SK-N-SH (cell line): ENCODE results near the gene MAPKAPK5. TPM values are rescaled to one million over a fixed set of nuclear protein-coding genes. Genes with fewer than 3 reads are reported as not detected.
"Not testable (repeated sequence)": the region's sequence is repeated elsewhere in the genome, so short reads cannot be mapped to it uniquely, and the experiment has no call there.

ENCODE experiments used
- CTCF ChIA-PET: fragments of 300-600, 350-600 bp; formaldehyde crosslinking; extraction: SDS; loops from one replicate; lab custom pipeline; 2021; lab: Yijun Ruan, JAX
- POLR2A ChIA-PET: fragments of 350-600 bp; sonication (Branson Sonifier 250); formaldehyde crosslinking; extraction: SDS; loops from one replicate; lab custom pipeline; 2020; ENCODE audit warnings: antibody characterized with exemption, inconsistent platforms; lab: Yijun Ruan, JAX
- DNase-seq: peaks from one replicate; pipeline ENCODE4 v3.0.0; 2012
- H2AFZ ChIP-seq: fragments of 200-600 bp; sonication (generic); 2 replicates; pipeline ENCODE4 v1.8.1; 2016; ENCODE audit warnings: antibody characterized with exemption, mild to moderate bottlenecking, low read depth
- H3F3A ChIP-seq: fragments of 200-600 bp; sonication (generic); replicated peaks from 2 replicates; pipeline ENCODE3; 2016; ENCODE audit warnings: antibody characterized with exemption, mild to moderate bottlenecking; ENCODE audit not compliant: insufficient read depth
- H3K27ac ChIP-seq, 2 experiments: fragments of 200-500 bp in 1 of 2; fragments of 200-600 bp in 1 of 2; sonication (Bioruptor generic) in 1 of 2; sonication (generic), shearing (Covaris generic) in 1 of 2; 2 replicates each; pipeline versions ENCODE4 v1.5.1 to v1.6.1; 2014 to 2016; ENCODE audit warnings: low read depth in 2 of 2, inconsistent platforms in 1 of 2, low read length in 1 of 2, mild to moderate bottlenecking in 1 of 2, mixed read lengths in 1 of 2
- H3K27me3 ChIP-seq: fragments of 200-600 bp; sonication (generic), shearing (Covaris generic); 2 replicates; pipeline ENCODE4 v1.6.1; 2016; ENCODE audit warnings: mixed run types; ENCODE audit not compliant: insufficient read depth
- H3K36me3 ChIP-seq, 2 experiments: fragments of 200-500 bp in 1 of 2; fragments of 200-600 bp in 1 of 2; sonication (Bioruptor generic) in 1 of 2; sonication (generic) in 1 of 2; replicated peaks in 1 of 2; 2 replicates each; pipeline versions ENCODE3 to v1.5.1; 2014 to 2016; ENCODE audit warnings: low read length in 1 of 2, mild to moderate bottlenecking in 1 of 2; ENCODE audit not compliant: insufficient read depth in 2 of 2, control insufficient read depth in 1 of 2
- H3K4me1 ChIP-seq, 2 experiments: fragments of 200-500 bp in 1 of 2; fragments of 200-600 bp in 1 of 2; sonication (Bioruptor generic) in 1 of 2; sonication (generic), shearing (Covaris generic) in 1 of 2; 2 replicates each; pipeline versions ENCODE4 v1.5.1 to v1.6.1; 2014 to 2016; ENCODE audit warnings: low read depth in 1 of 2, low read length in 1 of 2, mixed run types in 1 of 2; ENCODE audit not compliant: insufficient read depth in 2 of 2, control insufficient read depth in 1 of 2
- H3K4me2 ChIP-seq: fragments of 200-600 bp; sonication (generic), shearing (Covaris generic); 2 replicates; pipeline ENCODE4 v1.6.1; 2017; ENCODE audit warnings: mixed run types
- H3K4me3 ChIP-seq, 2 experiments: fragments of 200-500 bp in 1 of 2; fragments of 200-600 bp in 1 of 2; sonication (Bioruptor generic) in 1 of 2; sonication (generic), shearing (Covaris generic) in 1 of 2; 2 replicates each; pipeline versions ENCODE4 v1.5.1 to v1.8.1; 2014 to 2016; ENCODE audit warnings: low read depth in 2 of 2, inconsistent platforms in 1 of 2, low read length in 1 of 2, mild to moderate bottlenecking in 1 of 2, mixed read lengths in 1 of 2, moderate library complexity in 1 of 2
- H3K79me2 ChIP-seq: fragments of 200-600 bp; sonication (generic); 2 replicates; pipeline ENCODE4 v1.8.1; 2017; ENCODE audit warnings: mild to moderate bottlenecking; ENCODE audit not compliant: insufficient read depth
- H3K9ac ChIP-seq: fragments of 200-600 bp; sonication (generic); 2 replicates; pipeline ENCODE4 v1.6.1; 2017; ENCODE audit warnings: mixed run types
- H3K9me2 ChIP-seq: fragments of 200-600 bp; sonication (generic); 2 replicates; pipeline ENCODE4 v1.6.1; 2017; ENCODE audit warnings: mixed run types
- H3K9me3 ChIP-seq: fragments of 200-600 bp; sonication (generic); 2 replicates; pipeline ENCODE4 v1.6.1; 2017; ENCODE audit warnings: mixed run types, mild to moderate bottlenecking, moderate library complexity
- H4K20me1 ChIP-seq: fragments of 200-600 bp; sonication (generic); 2 replicates; pipeline ENCODE4 v1.6.1; 2017; ENCODE audit warnings: mild to moderate bottlenecking, mixed run types; ENCODE audit not compliant: insufficient read depth
- CTCF ChIP-seq: fragments of 200-600 bp; sonication (generic); IDR thresholded peaks from 2 replicates; pipeline ENCODE4 v1.6.1; 2017; ENCODE audit warnings: antibody characterized with exemption, mild to moderate bottlenecking, moderate library complexity
- EZH2phosphoT487 ChIP-seq: fragments of 200-600 bp; sonication (generic); IDR thresholded peaks from 2 replicates; pipeline ENCODE4 v1.6.1; 2017; ENCODE audit warnings: low read depth, mixed run types, mild to moderate bottlenecking, antibody characterized with exemption, moderate library complexity, borderline replicate concordance
- GABPA ChIP-seq: IDR thresholded peaks from 2 replicates; pipeline ENCODE4 v1.4.0; 2012; ENCODE audit warnings: low read depth, mild to moderate bottlenecking
- JUND ChIP-seq: IDR thresholded peaks from 2 replicates; pipeline ENCODE4 v1.4.0; 2012
- MEF2A ChIP-seq: IDR thresholded peaks from 2 replicates; pipeline ENCODE4 v1.4.0; 2012; ENCODE audit warnings: low read depth, borderline replicate concordance
- MXI1 ChIP-seq: IDR thresholded peaks from 2 replicates; pipeline ENCODE4 v1.6.1; 2012; ENCODE audit warnings: mild to moderate bottlenecking, low read depth, low read length, improper control_type of control experiment
- NFIC ChIP-seq: IDR thresholded peaks from 2 replicates; pipeline ENCODE4 v1.4.0; 2012; ENCODE audit warnings: borderline replicate concordance
- PBX3 ChIP-seq: IDR thresholded peaks from 2 replicates; pipeline ENCODE4; 2012
- POLR2AphosphoS5 ChIP-seq: IDR thresholded peaks from 2 replicates; pipeline ENCODE4 v1.6.1; 2012; ENCODE audit warnings: low read depth, low read length
- RAD21 ChIP-seq: IDR thresholded peaks from 2 replicates; pipeline ENCODE4 v1.6.1; 2012; ENCODE audit warnings: mild to moderate bottlenecking, low read length
- YY1 ChIP-seq: IDR thresholded peaks from 2 replicates; pipeline ENCODE4 v1.4.0; 2012; ENCODE audit warnings: low read depth, mild to moderate bottlenecking
- WGBS: methylation state at CpG from one replicate; pipeline ENCODE4 v1.1.6; 2017; ENCODE audit warnings: low lambda C conversion rate; 5-methylcytosine and 5-hydroxymethylcytosine counted together
- polyA plus RNA-seq, 3 experiments: library from polyadenylated mRNA; depleted of rRNA; stranded (reverse); fragments of >200 nt; gene quantifications; 2 replicates each; pipeline ENCODE4 v1.2.3, GENCODE V29; 2012

The MAPKAPK5 gene
- polyA plus RNA-seq, 1 of the 3 experiments (the other 2 are of a cell fraction) = 38.1 TPM

- Histone ChIP-seq H3F3A (no peaks in the 10 kb centered on the region), H2AFZ (no peak overlapping the region), H3K9me2 (no peaks in the 10 kb centered on the region), H3K9me3 (no peaks in the 10 kb centered on the region), H3K9ac (no peak overlapping the region), H3K27me3 (no peaks in the 10 kb centered on the region), H3K36me3 (no peaks in the 10 kb centered on the region), H3K4me2 (no peak overlapping the region), H4K20me1 (no peaks in the 10 kb centered on the region), H3K4me3 (no peak overlapping the region), H3K79me2 (no peaks in the 10 kb centered on the region), H3K27ac (no peak overlapping the region), H3K4me1 (peaks cover 0 to 5% of the 10 kb centered on the region in 2 experiments; a peak in 2 of 4 replicates)
- CTCF ChIA-PET = interaction anchor here (1.3 kb wide), 1 partner anchor 70 kb away, joined by 3 read pairs; no protein-coding TSS in a partner anchor
- POLR2A ChIA-PET = no interaction called here
- 53% methylated on average over 3 of the region's 3 CpGs for WGBS
- no peak for DNase-seq
- TF ChIP-seq CTCF (no peak), EZH2phosphoT487 (no peak)
Observed at GRCh38 chr12:111823891-111824290, 18.1 kb upstream of the MAPKAPK5 start.

- H3K9me3 ChIP-seq, H4K20me1 ChIP-seq, CTCF ChIA-PET, H2AFZ ChIP-seq, H3F3A ChIP-seq, POLR2A ChIA-PET, H3K27me3 ChIP-seq, H3K36me3 ChIP-seq, H3K27ac ChIP-seq, H3K79me2 ChIP-seq, H3K4me3 ChIP-seq, H3K9me2 ChIP-seq, H3K9ac ChIP-seq, H3K4me2 ChIP-seq, DNase-seq, H3K4me1 ChIP-seq: not testable (repeated sequence)
- 36% methylated on average over 4 of the region's 4 CpGs for WGBS
- TF ChIP-seq RAD21 (peak; percentile 60; the same call in 1 of the 2 replicates), CTCF (peak; percentile 40)
Observed at GRCh38 chr12:111824312-111824711, 17.7 kb upstream of the MAPKAPK5 start.

GRCh38 chr12:111825509-111825908, 16.5 kb upstream of the MAPKAPK5 start:
- Histone ChIP-seq H3K27me3 (no peaks in the 10 kb centered on the region), H2AFZ (no peak overlapping the region), H3K9me3 (no peaks in the 10 kb centered on the region), H4K20me1 (no peaks in the 10 kb centered on the region), H3K27ac (no peak overlapping the region), H3K9ac (no peak overlapping the region), H3F3A (no peaks in the 10 kb centered on the region), H3K4me2 (no peak overlapping the region), H3K9me2 (no peaks in the 10 kb centered on the region), H3K4me3 (no peak overlapping the region), H3K79me2 (no peaks in the 10 kb centered on the region), H3K36me3 (no peaks in the 10 kb centered on the region), H3K4me1 (no peaks in the 10 kb centered on the region)
- 21% methylated on average over 5 of the region's 5 CpGs for WGBS
- ChIA-PET POLR2A (no interaction called here), CTCF (interaction anchor here (1.5 to 2.7 kb wide), 2 partner anchors 13 to 72 kb away, joined by 5 to 17 read pairs; no protein-coding TSS in a partner anchor)
- no peak for DNase-seq
- TF ChIP-seq PBX3 (no peak), YY1 (no peak), CTCF (no peak), POLR2AphosphoS5 (no peak), JUND (no peak), NFIC (no peak), GABPA (no peak), MEF2A (no peak), MXI1 (no peak)
